ENCODE data around the gene CDH6. TPM values are rescaled to one million over a fixed set of nuclear protein-coding genes. Genes with fewer than 3 reads are reported as not detected.
A peak's percentile ranks its signal among the peaks of the same experiment; 100 is the strongest.

Gene CDH6
- total and polyA plus RNA-seq, 2 experiments from 2014 or later = 0.60 to 1.1 TPM

- no peaks in the 10 kb centered on the region for H3F3A ChIP-seq (replicated peaks; ENCODE audit: low read depth)
- H3K4me2 ChIP-seq = no peak overlapping the region
- TF ChIP-seq POLR2AphosphoS5 (IDR thresholded peaks at IDR 0.05; ENCODE audit: low read depth) (no peak), ETS1 (IDR thresholded peaks at IDR 0.05) (no peak), CTCF (conservative IDR thresholded peaks at IDR 0.05; ENCODE audit: low read depth in 2 of 2) (peak; percentile 73 to 83), ZNF331 (CRISPR knock-in tag; IDR thresholded peaks at IDR 0.05; ENCODE audit: low read depth) (no peak)
- H3K79me2 ChIP-seq (replicated peaks; ENCODE audit: insufficient read depth) = no peaks in the 10 kb centered on the region
- H3K27me3 Mint-ChIP-seq (ENCODE audit: insufficient read depth, low read depth, poor library complexity) = peaks cover 7% of the 10 kb centered on the region
- H3K4me3 Mint-ChIP-seq = no peak overlapping the region
- peaks cover 43% of the 10 kb centered on the region for H3K4me1 ChIP-seq (ENCODE audit: insufficient read depth)
- no peak overlapping the region for H3K27ac ChIP-seq (ENCODE audit: low read depth)
- no peak overlapping the region for H3K4me3 ChIP-seq
- peak; percentile 38; the same call in 2 of the 3 replicates for ATAC-seq
- peak; percentile 74 for DNase-seq (ENCODE audit: low spot score)
- H3K9me2 ChIP-seq (ENCODE audit: insufficient read depth) = no peaks in the 10 kb centered on the region
- no peaks in the 10 kb centered on the region for H3K27me3 ChIP-seq (ENCODE audit: insufficient read depth)
- no peaks in the 10 kb centered on the region for H3K36me3 ChIP-seq (ENCODE audit: insufficient read depth)
- H2AFZ ChIP-seq = no peak overlapping the region
- no peaks in the 10 kb centered on the region; the same call in 2 of the 3 replicates for H3K9me3 Mint-ChIP-seq
- no peaks in the 10 kb centered on the region for H3K36me3 Mint-ChIP-seq (ENCODE audit: low read depth)
- H4K20me1 ChIP-seq (replicated peaks; ENCODE audit: insufficient read depth) = no peaks in the 10 kb centered on the region
- no peak overlapping the region for H3K27ac Mint-ChIP-seq
- H3K4me1 Mint-ChIP-seq = peaks cover 30% of the 10 kb centered on the region
Observed at GRCh38 chr5:31270396-31270795, 76.9 kb downstream of the CDH6 start.

- no peaks in the 10 kb centered on the region for H3K9me2 ChIP-seq (ENCODE audit: insufficient read depth)
- DNase-seq (ENCODE audit: low spot score) (no peak), ATAC-seq (no peak)
- Mint-ChIP-seq H3K4me1 (peaks cover 30% of the 10 kb centered on the region), H3K4me3 (no peak overlapping the region), H3K9me3 (no peaks in the 10 kb centered on the region; the same call in 2 of the 3 replicates), H3K27me3 (ENCODE audit: insufficient read depth, low read depth, poor library complexity) (peaks cover 7% of the 10 kb centered on the region), H3K36me3 (ENCODE audit: low read depth) (no peaks in the 10 kb centered on the region; the same call in 2 of the 3 replicates), H3K27ac (no peak overlapping the region)
- no peaks in the 10 kb centered on the region for H3F3A ChIP-seq (replicated peaks; ENCODE audit: low read depth)
- no peaks in the 10 kb centered on the region for H4K20me1 ChIP-seq (replicated peaks; ENCODE audit: insufficient read depth)
- no peaks in the 10 kb centered on the region for H3K36me3 ChIP-seq (ENCODE audit: insufficient read depth)
- H3K4me1 ChIP-seq (ENCODE audit: insufficient read depth) = peaks cover 43% of the 10 kb centered on the region
- H3K27me3 ChIP-seq (ENCODE audit: insufficient read depth) = no peaks in the 10 kb centered on the region
- H3K27ac ChIP-seq (ENCODE audit: low read depth) = 0 out of 2 replicates have a peak overlapping the region, but pooled peaks have one; percentile 10
- 0 out of 2 replicates have a peak overlapping the region, but pooled peaks have one; percentile 39 for H3K4me2 ChIP-seq
- no peak overlapping the region for H3K4me3 ChIP-seq
- peak overlapping the region; percentile 70 for H2AFZ ChIP-seq
- H3K79me2 ChIP-seq (replicated peaks; ENCODE audit: insufficient read depth) = no peaks in the 10 kb centered on the region
- TF ChIP-seq ZNF462 (CRISPR knock-in tag; IDR thresholded peaks at IDR 0.05) (no peak), ZNF114 (CRISPR knock-in tag; IDR thresholded peaks at IDR 0.05) (no peak), CREB1 (CRISPR knock-in tag; IDR thresholded peaks at IDR 0.05; ENCODE audit: low read depth) (no peak), EZH2phosphoT487 (IDR thresholded peaks at IDR 0.05; ENCODE audit: unreplicated experiment) (no peak), ETS1 (IDR thresholded peaks at IDR 0.05) (no peak), CTCF (conservative IDR thresholded peaks at IDR 0.05; ENCODE audit: low read depth in 2 of 2) (no peak)
Observed at GRCh38 chr5:31271567-31271966, 78.1 kb downstream of the CDH6 start.
